GM23338 (cell line): ENCODE measurements around the gene PPFIA4.

Experiments
- CREB1 ChIP-seq: fragments of 250-450 bp; sonication (Bioruptor Pico); IDR thresholded peaks from 2 replicates; pipeline ENCODE4 v1.5.0; 2020; ENCODE audit warnings: low read depth, mild to moderate bottlenecking, moderate library complexity
- EZH2 ChIP-seq: fragments of 200-600 bp; sonication (generic); IDR thresholded peaks from one replicate; pipeline ENCODE4 v1.8.0; 2017; ENCODE audit warnings: antibody characterized with exemption, mild to moderate bottlenecking, low read depth; ENCODE audit not compliant: unreplicated experiment
- EZH2phosphoT487 ChIP-seq: fragments of 200-600 bp; sonication (generic); IDR thresholded peaks from one replicate; pipeline ENCODE4 v1.8.1; 2018; ENCODE audit warnings: antibody characterized with exemption; ENCODE audit not compliant: unreplicated experiment
- POLR2AphosphoS5 ChIP-seq: IDR thresholded peaks from 2 replicates; pipeline ENCODE4 v1.6.1; 2016; ENCODE audit warnings: antibody characterized with exemption, low read depth
- ZNF114 ChIP-seq: fragments of 250-450 bp; sonication (Bioruptor Pico); IDR thresholded peaks from 2 replicates; pipeline ENCODE4 v1.5.0; 2020; ENCODE audit warnings: mild to moderate bottlenecking, moderate library complexity
- TF ChIP-seq, protein P1 (sequence below), 2 experiments: fragments of 200-600 bp in 1 of 2; sonication (generic) in 1 of 2; conservative IDR thresholded peaks; 2 replicates each; pipeline versions ENCODE4 v1.5.1 to v1.6.1; 2016 to 2017; ENCODE audit warnings: antibody characterized with exemption in 2 of 2, low read depth in 2 of 2, mild to moderate bottlenecking in 2 of 2, moderate library complexity in 1 of 2
- TF ChIP-seq, protein P2 (sequence below): IDR thresholded peaks from one replicate; pipeline ENCODE4 v1.6.1; 2018; ENCODE audit warnings: antibody characterized with exemption; ENCODE audit not compliant: unreplicated experiment

DNA sequence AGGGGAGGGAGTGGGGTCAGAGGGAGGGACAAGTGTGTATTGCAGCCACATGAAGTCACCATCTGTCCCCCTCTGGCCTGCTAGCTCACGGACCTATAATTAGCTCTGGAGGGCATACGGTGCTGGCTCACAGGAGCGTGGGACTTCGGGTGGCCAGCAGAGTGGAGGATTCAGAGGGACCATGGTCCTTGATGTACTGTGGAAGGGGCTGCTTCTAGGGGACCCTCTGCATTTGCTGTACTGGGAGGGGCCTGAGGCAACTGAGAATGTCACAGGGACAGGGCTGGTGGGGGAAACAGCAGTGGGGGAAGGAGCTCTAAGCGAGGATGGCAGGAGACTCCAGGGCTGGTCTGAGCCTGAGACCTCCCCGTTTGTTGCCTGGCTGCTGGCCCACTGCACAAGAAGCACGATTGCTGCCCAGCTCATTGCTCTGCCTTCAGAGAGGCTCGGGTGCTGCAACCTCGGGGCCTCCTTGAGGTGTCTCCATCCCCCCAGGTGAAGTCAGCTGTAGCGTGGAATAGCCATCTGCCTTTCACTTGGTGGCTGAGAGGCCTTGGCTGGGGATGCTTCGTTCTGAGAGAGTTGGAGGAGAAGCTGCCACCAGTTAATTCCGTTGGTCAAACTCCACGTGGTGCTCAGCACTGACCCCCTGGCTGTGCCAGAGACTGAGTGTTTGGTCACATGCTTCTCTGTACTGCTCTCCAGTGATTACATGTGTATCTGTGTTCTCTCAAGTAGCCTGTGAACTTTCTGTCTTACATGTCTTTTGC, 2.7 kb downstream of the PPFIA4 start:
- TF ChIP-seq ZNF114 (CRISPR knock-in tag) (no peak), EZH2phosphoT487 (no peak), CREB1 (no peak), POLR2AphosphoS5 (no peak), EZH2 (no peak)
- TF ChIP-seq, protein P1, sequence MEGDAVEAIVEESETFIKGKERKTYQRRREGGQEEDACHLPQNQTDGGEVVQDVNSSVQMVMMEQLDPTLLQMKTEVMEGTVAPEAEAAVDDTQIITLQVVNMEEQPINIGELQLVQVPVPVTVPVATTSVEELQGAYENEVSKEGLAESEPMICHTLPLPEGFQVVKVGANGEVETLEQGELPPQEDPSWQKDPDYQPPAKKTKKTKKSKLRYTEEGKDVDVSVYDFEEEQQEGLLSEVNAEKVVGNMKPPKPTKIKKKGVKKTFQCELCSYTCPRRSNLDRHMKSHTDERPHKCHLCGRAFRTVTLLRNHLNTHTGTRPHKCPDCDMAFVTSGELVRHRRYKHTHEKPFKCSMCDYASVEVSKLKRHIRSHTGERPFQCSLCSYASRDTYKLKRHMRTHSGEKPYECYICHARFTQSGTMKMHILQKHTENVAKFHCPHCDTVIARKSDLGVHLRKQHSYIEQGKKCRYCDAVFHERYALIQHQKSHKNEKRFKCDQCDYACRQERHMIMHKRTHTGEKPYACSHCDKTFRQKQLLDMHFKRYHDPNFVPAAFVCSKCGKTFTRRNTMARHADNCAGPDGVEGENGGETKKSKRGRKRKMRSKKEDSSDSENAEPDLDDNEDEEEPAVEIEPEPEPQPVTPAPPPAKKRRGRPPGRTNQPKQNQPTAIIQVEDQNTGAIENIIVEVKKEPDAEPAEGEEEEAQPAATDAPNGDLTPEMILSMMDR (conservative IDR thresholded peaks at IDR 0.05; ENCODE audit: low read depth in 2 of 2), result no peak
- TF ChIP-seq, protein P2, sequence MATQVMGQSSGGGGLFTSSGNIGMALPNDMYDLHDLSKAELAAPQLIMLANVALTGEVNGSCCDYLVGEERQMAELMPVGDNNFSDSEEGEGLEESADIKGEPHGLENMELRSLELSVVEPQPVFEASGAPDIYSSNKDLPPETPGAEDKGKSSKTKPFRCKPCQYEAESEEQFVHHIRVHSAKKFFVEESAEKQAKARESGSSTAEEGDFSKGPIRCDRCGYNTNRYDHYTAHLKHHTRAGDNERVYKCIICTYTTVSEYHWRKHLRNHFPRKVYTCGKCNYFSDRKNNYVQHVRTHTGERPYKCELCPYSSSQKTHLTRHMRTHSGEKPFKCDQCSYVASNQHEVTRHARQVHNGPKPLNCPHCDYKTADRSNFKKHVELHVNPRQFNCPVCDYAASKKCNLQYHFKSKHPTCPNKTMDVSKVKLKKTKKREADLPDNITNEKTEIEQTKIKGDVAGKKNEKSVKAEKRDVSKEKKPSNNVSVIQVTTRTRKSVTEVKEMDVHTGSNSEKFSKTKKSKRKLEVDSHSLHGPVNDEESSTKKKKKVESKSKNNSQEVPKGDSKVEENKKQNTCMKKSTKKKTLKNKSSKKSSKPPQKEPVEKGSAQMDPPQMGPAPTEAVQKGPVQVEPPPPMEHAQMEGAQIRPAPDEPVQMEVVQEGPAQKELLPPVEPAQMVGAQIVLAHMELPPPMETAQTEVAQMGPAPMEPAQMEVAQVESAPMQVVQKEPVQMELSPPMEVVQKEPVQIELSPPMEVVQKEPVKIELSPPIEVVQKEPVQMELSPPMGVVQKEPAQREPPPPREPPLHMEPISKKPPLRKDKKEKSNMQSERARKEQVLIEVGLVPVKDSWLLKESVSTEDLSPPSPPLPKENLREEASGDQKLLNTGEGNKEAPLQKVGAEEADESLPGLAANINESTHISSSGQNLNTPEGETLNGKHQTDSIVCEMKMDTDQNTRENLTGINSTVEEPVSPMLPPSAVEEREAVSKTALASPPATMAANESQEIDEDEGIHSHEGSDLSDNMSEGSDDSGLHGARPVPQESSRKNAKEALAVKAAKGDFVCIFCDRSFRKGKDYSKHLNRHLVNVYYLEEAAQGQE, result no peak
